GM19468 (cell line): ENCODE measurements around the gene ZMAT3.
"Not testable (repeated sequence)": the region's sequence is repeated elsewhere in the genome, so short reads cannot be mapped to it uniquely, and the experiment has no call there.

Experiments
- ATAC-seq: cut with Tn5 transposase; IDR thresholded peaks from one replicate; pipeline ENCODE4 v1.9.1; 2021; ENCODE audit warnings: mild to moderate bottlenecking, moderate library complexity, moderate number of reproducible peaks; ENCODE audit not compliant: unreplicated experiment; ENCODE audit errors: extremely low read depth

ZMAT3 gene

GRCh38 chr3:179069762-179070390 is 1.7 kb downstream of the ZMAT3 start:
- no peak for ATAC-seq

GRCh38 chr3:179068779-179069530 is 2.7 kb downstream of the ZMAT3 start:
- no peak for ATAC-seq

GRCh38 chr3:179067839-179068238 is 3.8 kb downstream of the ZMAT3 start:
- no peak for ATAC-seq

- ATAC-seq, result no peak
Observed at GRCh38 chr3:179067291-179067690, 4.3 kb downstream of the ZMAT3 start.

GRCh38 chr3:179063945-179064560 is 7.6 kb downstream of the ZMAT3 start:
- ATAC-seq, result no peak

- no peak for ATAC-seq
Observed at GRCh38 chr3:179056326-179056725, 15.3 kb downstream of the ZMAT3 start.

GRCh38 chr3:179054565-179054964 is 17.0 kb downstream of the ZMAT3 start:
- ATAC-seq, result not testable (repeated sequence)

GRCh38 chr3:179046497-179047353 is 24.9 kb downstream of the ZMAT3 start:
- peak; percentile 78 for ATAC-seq

- ATAC-seq, result no peak
Observed at GRCh38 chr3:179045719-179046402, 25.7 kb downstream of the ZMAT3 start.

GRCh38 chr3:179038899-179039251 is 32.7 kb downstream of the ZMAT3 start:
- not testable (repeated sequence) for ATAC-seq

GRCh38 chr3:179038216-179038898 is 33.3 kb downstream of the ZMAT3 start:
- ATAC-seq, result no peak

- ATAC-seq, result no peak
Observed at GRCh38 chr3:179037351-179037750, 34.3 kb downstream of the ZMAT3 start.

- no peak for ATAC-seq
Observed at GRCh38 chr3:179036626-179037300, 34.8 kb downstream of the ZMAT3 start.

GRCh38 chr3:179036226-179036625 is 35.4 kb downstream of the ZMAT3 start:
- no peak for ATAC-seq

- ATAC-seq, result no peak
Observed at GRCh38 chr3:179035232-179035631, 36.4 kb downstream of the ZMAT3 start.

GRCh38 chr3:179033304-179033657 is 38.3 kb downstream of the ZMAT3 start:
- ATAC-seq, result not testable (repeated sequence)

GRCh38 chr3:179032454-179033303 is 38.9 kb downstream of the ZMAT3 start:
- not testable (repeated sequence) for ATAC-seq

- ATAC-seq, result no peak
Observed at GRCh38 chr3:179029096-179029495, 42.5 kb downstream of the ZMAT3 start.
